Thoracic aorta (tissue), 2 donors: ENCODE results near the gene HEATR5A. TPM values are rescaled to one million over a fixed set of nuclear protein-coding genes. Genes with fewer than 3 reads are reported as not detected.

Experiments
- ATAC-seq: fragments of 150-250 bp; one replicate; pipeline ENCODE4 v1.8.0; 2017; ENCODE audit warnings: low read depth; ENCODE audit not compliant: insufficient number of reproducible peaks, low FRiP score
- DNase-seq: peaks from one replicate; pipeline ENCODE4 v3.0.0-alpha.2; 2020; ENCODE audit warnings: low spot score
- H3K27ac ChIP-seq, 2 donors: fragments of 200-600 bp; sonication (generic); 1 replicate in 1 of 2; 2 replicates in 1 of 2; pipeline ENCODE4 v1.5.1; 2016; ENCODE audit warnings: mild to moderate bottlenecking in 2 of 2, moderate library complexity in 2 of 2
- H3K27me3 ChIP-seq: fragments of 200-600 bp; sonication (generic); replicated peaks from 2 replicates; pipeline ENCODE4 v1.6.0; 2016; ENCODE audit warnings: mild to moderate bottlenecking; ENCODE audit not compliant: insufficient read depth
- H3K36me3 ChIP-seq: fragments of 200-600 bp; sonication (generic); one replicate; pipeline ENCODE4 v1.5.1; 2016
- H3K4me1 ChIP-seq, 2 donors: fragments of 200-600 bp; sonication (generic); 1 replicate in 1 of 2; 2 replicates in 1 of 2; pipeline versions ENCODE4 v1.5.1 to v1.6.0; 2016; ENCODE audit warnings: low read depth in 2 of 2, mild to moderate bottlenecking in 1 of 2; ENCODE audit not compliant: control insufficient read depth in 1 of 2
- H3K4me3 ChIP-seq: fragments of 200-600 bp; sonication (generic); 2 replicates; pipeline ENCODE4 v1.5.1; 2016; ENCODE audit warnings: mild to moderate bottlenecking
- H3K9me3 ChIP-seq: fragments of 200-600 bp; sonication (generic); 2 replicates; pipeline ENCODE4 v1.5.1; 2016
- CTCF ChIP-seq: fragments of 200-600 bp; sonication (generic); IDR thresholded peaks from one replicate; pipeline ENCODE4 v1.5.1; 2019; ENCODE audit warnings: antibody characterized with exemption
- total RNA-seq, 2 donors: library from RNA; depleted of rRNA; stranded (reverse); fragments of >200 nt; gene quantifications; one replicate each; pipeline versions ENCODE4 v1.1.0 to v1.2.3, GENCODE V29; 2016

The HEATR5A gene
- total RNA-seq, 2 donors from 2014 or later = 39.1 to 43.6 TPM

- Histone ChIP-seq H3K4me3 (no peak overlapping the region), H3K27me3 (no peaks in the 10 kb centered on the region), H3K9me3 (no peaks in the 10 kb centered on the region), H3K36me3 (peaks cover 20% of the 10 kb centered on the region), H3K27ac (no peak overlapping the region), H3K4me1 (no peaks in the 10 kb centered on the region)
- DNase-seq (no peak), ATAC-seq (no peak)
- TF ChIP-seq CTCF = no peak
Observed at GRCh38 chr14:31307618-31308017, 112.7 kb downstream of the HEATR5A start.

- H3K4me1 ChIP-seq = no peaks in the 10 kb centered on the region
- no peak for DNase-seq
- no peak overlapping the region for H3K4me3 ChIP-seq
- no peak overlapping the region for H3K27ac ChIP-seq
- peaks cover 16% of the 10 kb centered on the region for H3K36me3 ChIP-seq
- no peak for ATAC-seq
- TF ChIP-seq CTCF = no peak
- no peaks in the 10 kb centered on the region for H3K9me3 ChIP-seq
- H3K27me3 ChIP-seq = no peaks in the 10 kb centered on the region
Observed at GRCh38 chr14:31307198-31307597, 113.2 kb downstream of the HEATR5A start.

GRCh38 chr14:31303654-31304053 is 116.7 kb downstream of the HEATR5A start:
- no peak overlapping the region for H3K27ac ChIP-seq
- no peak overlapping the region for H3K4me3 ChIP-seq
- DNase-seq = no peak
- ATAC-seq = no peak
- no peaks in the 10 kb centered on the region for H3K4me1 ChIP-seq
- no peaks in the 10 kb centered on the region for H3K27me3 ChIP-seq
- H3K36me3 ChIP-seq = peaks cover 20% of the 10 kb centered on the region
- no peaks in the 10 kb centered on the region for H3K9me3 ChIP-seq
- no peak for TF ChIP-seq CTCF

GRCh38 chr14:31300883-31301282 is 119.5 kb downstream of the HEATR5A start:
- H3K9me3 ChIP-seq = no peaks in the 10 kb centered on the region
- ATAC-seq = no peak
- no peak for DNase-seq
- TF ChIP-seq CTCF = no peak
- no peak overlapping the region for H3K4me3 ChIP-seq
- no peaks in the 10 kb centered on the region for H3K27me3 ChIP-seq
- H3K27ac ChIP-seq = no peak overlapping the region
- peaks cover 16% of the 10 kb centered on the region for H3K36me3 ChIP-seq
- H3K4me1 ChIP-seq = no peaks in the 10 kb centered on the region

- H3K4me3 ChIP-seq = no peak overlapping the region
- DNase-seq (no peak), ATAC-seq (no peak)
- peaks cover 0 to under 1% of the 10 kb centered on the region in 2 donors for H3K4me1 ChIP-seq
- H3K27me3 ChIP-seq = no peaks in the 10 kb centered on the region
- no peak overlapping the region for H3K27ac ChIP-seq
- no peaks in the 10 kb centered on the region for H3K9me3 ChIP-seq
- no peak for TF ChIP-seq CTCF
- H3K36me3 ChIP-seq = peaks cover 11% of the 10 kb centered on the region
Observed at GRCh38 chr14:31300296-31300695, 120.1 kb downstream of the HEATR5A start.
